Measurements from ENCODE around the gene CDC42EP4.

DNA sequence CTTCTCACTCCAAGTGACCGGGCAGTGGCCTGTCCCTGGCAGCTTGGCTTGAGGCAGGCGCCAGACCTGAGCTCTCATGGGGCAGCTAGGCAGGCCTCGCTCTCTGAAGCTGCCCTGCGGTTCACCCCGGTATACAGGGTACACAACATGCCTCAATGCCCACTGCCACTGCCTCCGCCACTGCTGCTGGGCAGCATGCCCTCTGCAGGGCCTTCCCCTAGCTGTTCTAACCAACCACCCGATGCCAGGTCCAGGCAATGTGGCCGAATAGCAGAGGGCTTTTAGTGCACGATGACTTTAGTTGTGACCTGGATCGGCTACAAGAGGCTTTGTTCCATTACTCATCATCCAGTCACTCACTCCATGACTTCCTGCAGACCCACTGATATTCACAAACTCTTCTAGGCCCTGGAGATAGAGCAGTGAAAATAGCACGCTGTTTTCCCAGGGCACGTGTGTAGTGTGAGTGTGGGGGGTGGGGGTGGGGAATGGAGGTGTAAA, 19.7 kb downstream of the CDC42EP4 start:
- TF ChIP-seq, protein P1, sequence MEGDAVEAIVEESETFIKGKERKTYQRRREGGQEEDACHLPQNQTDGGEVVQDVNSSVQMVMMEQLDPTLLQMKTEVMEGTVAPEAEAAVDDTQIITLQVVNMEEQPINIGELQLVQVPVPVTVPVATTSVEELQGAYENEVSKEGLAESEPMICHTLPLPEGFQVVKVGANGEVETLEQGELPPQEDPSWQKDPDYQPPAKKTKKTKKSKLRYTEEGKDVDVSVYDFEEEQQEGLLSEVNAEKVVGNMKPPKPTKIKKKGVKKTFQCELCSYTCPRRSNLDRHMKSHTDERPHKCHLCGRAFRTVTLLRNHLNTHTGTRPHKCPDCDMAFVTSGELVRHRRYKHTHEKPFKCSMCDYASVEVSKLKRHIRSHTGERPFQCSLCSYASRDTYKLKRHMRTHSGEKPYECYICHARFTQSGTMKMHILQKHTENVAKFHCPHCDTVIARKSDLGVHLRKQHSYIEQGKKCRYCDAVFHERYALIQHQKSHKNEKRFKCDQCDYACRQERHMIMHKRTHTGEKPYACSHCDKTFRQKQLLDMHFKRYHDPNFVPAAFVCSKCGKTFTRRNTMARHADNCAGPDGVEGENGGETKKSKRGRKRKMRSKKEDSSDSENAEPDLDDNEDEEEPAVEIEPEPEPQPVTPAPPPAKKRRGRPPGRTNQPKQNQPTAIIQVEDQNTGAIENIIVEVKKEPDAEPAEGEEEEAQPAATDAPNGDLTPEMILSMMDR (conservative IDR thresholded peaks at IDR 0.05; ENCODE audit: low read depth in 2 of 2) = no peak
- TF ChIP-seq CREB1 (CRISPR knock-in tag; IDR thresholded peaks at IDR 0.05; ENCODE audit: low read depth) (no peak), POLR2AphosphoS5 (IDR thresholded peaks at IDR 0.05; ENCODE audit: low read depth) (no peak), EZH2 (IDR thresholded peaks at IDR 0.05; ENCODE audit: low read depth, unreplicated experiment) (no peak), EZH2phosphoT487 (IDR thresholded peaks at IDR 0.05; ENCODE audit: unreplicated experiment) (no peak)
- TF ChIP-seq, protein P2, sequence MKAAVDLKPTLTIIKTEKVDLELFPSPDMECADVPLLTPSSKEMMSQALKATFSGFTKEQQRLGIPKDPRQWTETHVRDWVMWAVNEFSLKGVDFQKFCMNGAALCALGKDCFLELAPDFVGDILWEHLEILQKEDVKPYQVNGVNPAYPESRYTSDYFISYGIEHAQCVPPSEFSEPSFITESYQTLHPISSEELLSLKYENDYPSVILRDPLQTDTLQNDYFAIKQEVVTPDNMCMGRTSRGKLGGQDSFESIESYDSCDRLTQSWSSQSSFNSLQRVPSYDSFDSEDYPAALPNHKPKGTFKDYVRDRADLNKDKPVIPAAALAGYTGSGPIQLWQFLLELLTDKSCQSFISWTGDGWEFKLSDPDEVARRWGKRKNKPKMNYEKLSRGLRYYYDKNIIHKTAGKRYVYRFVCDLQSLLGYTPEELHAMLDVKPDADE (IDR thresholded peaks at IDR 0.05) = no peak
